GM20000 (cell line): ENCODE results near the gene ZNF234.
"Not testable (repeated sequence)": the region's sequence is repeated elsewhere in the genome, so short reads cannot be mapped to it uniquely, and the experiment has no call there.

ENCODE experiments used
- DNase-seq: peaks from one replicate; pipeline ENCODE4 v3.0.0; 2012; ENCODE audit warnings: low spot score
- CTCF ChIP-seq: IDR thresholded peaks from 2 replicates; pipeline ENCODE4 v1.5.1; 2012; ENCODE audit warnings: mild to moderate bottlenecking, control low read depth; ENCODE audit errors: extremely low read depth, missing control alignments

ZNF234 gene

DNA sequence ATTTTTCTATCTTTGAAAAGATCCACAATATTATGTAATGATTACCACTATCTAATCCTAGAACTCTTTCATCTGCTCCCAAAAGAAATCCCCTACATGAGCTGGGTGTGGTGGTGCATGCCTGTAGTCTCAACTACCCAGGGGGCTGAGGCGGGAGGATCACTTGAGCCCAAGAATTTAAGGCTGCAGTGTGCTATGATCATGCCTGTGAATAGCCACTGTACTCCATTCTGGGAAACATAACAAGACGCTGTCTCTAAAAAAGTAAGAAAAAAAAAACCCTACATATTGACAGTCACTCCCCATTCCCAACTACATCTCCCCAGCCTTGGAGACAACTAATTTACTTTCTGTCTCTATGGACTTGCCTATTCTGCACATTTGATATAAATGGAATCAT is 22.4 kb downstream of the ZNF234 start:
- TF ChIP-seq CTCF = no peak
- no peak for DNase-seq

DNA sequence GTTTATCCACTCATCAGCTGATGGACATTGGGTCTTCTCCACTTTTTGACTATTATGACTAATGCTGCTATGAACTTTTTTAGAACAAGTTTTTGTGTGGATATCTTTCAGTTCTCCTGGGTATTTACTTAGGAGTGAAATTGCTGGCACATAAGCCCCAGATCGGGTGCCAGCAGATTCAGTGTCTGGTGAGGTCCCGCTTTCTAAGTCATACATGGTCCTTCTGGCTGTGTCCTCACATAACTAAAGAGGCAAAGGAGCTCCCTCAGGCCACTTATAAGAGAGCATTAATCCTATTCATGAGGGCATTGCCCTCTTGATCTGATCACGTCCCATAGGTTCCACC is 22.9 kb downstream of the ZNF234 start:
- DNase-seq = no peak
- no peak for TF ChIP-seq CTCF

DNA sequence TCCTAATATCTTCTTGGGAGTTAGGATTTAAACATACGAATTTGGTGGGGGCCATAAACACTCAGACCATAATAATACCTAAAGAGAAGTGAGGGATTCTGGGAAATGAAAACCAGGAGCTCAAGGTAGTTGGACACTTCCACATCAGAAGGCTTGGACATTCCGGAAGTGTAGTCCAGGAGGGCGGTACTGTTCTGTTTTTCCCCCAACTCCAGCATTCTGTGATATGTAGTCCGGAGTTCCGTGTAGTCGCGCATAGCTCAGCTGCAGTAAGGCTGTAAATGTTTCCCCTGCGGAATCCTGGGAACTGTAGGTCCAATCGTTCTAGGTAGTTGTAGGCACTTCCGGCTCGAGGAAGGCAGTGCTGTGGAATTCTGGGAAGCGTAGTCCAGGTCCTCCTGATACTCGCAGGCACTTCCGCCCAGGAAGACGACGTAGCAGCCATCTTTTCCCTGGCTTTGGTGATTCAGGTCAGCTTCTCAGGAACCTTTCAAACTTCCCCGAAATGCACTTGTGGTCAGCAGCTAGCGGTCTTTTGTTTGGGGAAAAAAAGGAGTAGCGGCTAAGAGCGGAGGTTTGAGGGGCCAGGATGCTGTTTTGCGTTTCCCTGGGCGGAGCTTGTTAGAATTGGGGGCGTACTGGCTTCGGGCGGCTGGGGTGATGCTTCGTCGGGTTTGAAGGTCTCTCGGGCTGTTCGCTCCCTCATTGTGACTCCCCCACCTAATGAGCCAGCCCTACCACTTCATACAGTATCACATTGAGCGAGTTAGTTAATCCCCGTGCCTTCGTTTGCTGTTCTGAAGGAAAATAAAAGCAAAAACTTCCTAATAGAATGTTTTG is 23.5 kb downstream of the ZNF234 start, which contains the start of gene ZNF226:
TSS of gene ZNF226 (plus strand) at position 428 of the 840 bp plus-strand sequence. CDS start 4,981 bp downstream, outside the sequence.
- TF ChIP-seq CTCF = no peak

GRCh38 chr19:44170660-44171059 is 29.3 kb downstream of the ZNF234 start:
- DNase-seq = not testable (repeated sequence)

More for the DNA sequence above, 23.5 kb downstream of the ZNF234 start, which contains the start of gene ZNF226:
- DNase-seq = peak; percentile 83

DNA sequence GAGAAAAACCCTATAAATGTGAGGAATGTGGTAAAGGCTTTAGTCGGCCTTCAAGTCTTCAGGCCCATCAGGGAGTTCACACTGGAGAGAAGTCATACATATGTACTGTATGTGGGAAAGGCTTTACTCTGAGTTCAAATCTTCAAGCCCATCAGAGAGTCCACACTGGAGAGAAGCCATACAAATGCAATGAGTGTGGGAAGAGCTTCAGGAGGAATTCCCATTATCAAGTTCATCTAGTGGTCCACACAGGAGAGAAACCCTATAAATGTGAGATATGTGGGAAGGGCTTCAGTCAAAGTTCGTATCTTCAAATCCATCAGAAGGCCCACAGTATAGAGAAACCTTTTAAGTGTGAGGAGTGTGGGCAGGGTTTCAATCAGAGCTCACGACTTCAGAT is 35.2 kb downstream of the ZNF234 start:
- no peak for TF ChIP-seq CTCF
- DNase-seq = no peak

GRCh38 chr19:44180968-44181367 is 39.6 kb downstream of the ZNF234 start:
- TF ChIP-seq CTCF = no peak
- DNase-seq = no peak

- no peak for DNase-seq
- TF ChIP-seq CTCF = no peak
Observed at GRCh38 chr19:44182145-44182544, 40.8 kb downstream of the ZNF234 start.

GRCh38 chr19:44190020-44190419 is 48.7 kb downstream of the ZNF234 start:
- no peak for TF ChIP-seq CTCF
- DNase-seq = no peak
